Activated CD4-positive, alpha-beta T cell treated with anti-CD3 and anti-CD28 coated beads, Interleukin-2, amount 10 ng/mL, durations not matched to agents 24 days and 14 days (primary cell): ENCODE data around the gene DCAF11. TPM values are rescaled to one million over a fixed set of nuclear protein-coding genes. Genes with fewer than 3 reads are reported as not detected.
A peak's percentile ranks its signal among the peaks of the same experiment; 100 is the strongest.
"Not testable (repeated sequence)": the region's sequence is repeated elsewhere in the genome, so short reads cannot be mapped to it uniquely, and the experiment has no call there.

Source experiments
- DNase-seq: peaks from one replicate; pipeline ENCODE4 v3.0.0; 2022
- H3K27ac Mint-ChIP-seq: one replicate; pipeline ENCODE4 v1.8.0; 2022; ENCODE audit warnings: mild to moderate bottlenecking, mixed read lengths
- H3K27me3 Mint-ChIP-seq: one replicate; pipeline ENCODE4 v1.8.0; 2022; ENCODE audit warnings: mixed read lengths
- H3K36me3 Mint-ChIP-seq: one replicate; pipeline ENCODE4 v1.8.0; 2022; ENCODE audit warnings: low read depth, mild to moderate bottlenecking, mixed read lengths
- H3K4me1 Mint-ChIP-seq: one replicate; pipeline ENCODE4 v1.8.0; 2021; ENCODE audit warnings: mixed read lengths
- H3K4me3 Mint-ChIP-seq: one replicate; pipeline ENCODE4 v1.8.0; 2022; ENCODE audit warnings: mild to moderate bottlenecking, moderate library complexity, mixed read lengths
- H3K9me3 Mint-ChIP-seq: one replicate; pipeline ENCODE4 v1.8.0; 2021; ENCODE audit warnings: mixed read lengths
- intact Hi-C: fragments of 100-400 bp; cut with micrococcal nuclease; formaldehyde crosslinking; loops from one replicate; pipeline ENCODE4 v1.15.1; 2023
- total RNA-seq: library from RNA; stranded (reverse); gene quantifications from 2 replicates; pipeline ENCODE4 v1.2.3, GENCODE V29; 2022

DCAF11 gene
- total RNA-seq, 1 donor from 2014 or later: 55.8 TPM

- Mint-ChIP-seq H3K9me3 (no peaks in the 10 kb centered on the region), H3K27ac (peak overlapping the region; percentile 53), H3K27me3 (no peaks in the 10 kb centered on the region), H3K36me3 (peaks cover 40% of the 10 kb centered on the region), H3K4me1 (peaks cover 29% of the 10 kb centered on the region), H3K4me3 (peak overlapping the region; percentile 55)
- intact Hi-C loops: no loop called here
- no peak for DNase-seq
Observed at GRCh38 chr14:24096545-24097181, 17.9 kb upstream of the DCAF11 start.

- intact Hi-C loops: no loop called here
- peaks cover 51% of the 10 kb centered on the region for H3K36me3 Mint-ChIP-seq
- no peaks in the 10 kb centered on the region for H3K27me3 Mint-ChIP-seq
- H3K4me1 Mint-ChIP-seq: peaks cover 18% of the 10 kb centered on the region
- H3K27ac Mint-ChIP-seq: no peak overlapping the region
- DNase-seq: no peak
- no peaks in the 10 kb centered on the region for H3K9me3 Mint-ChIP-seq
- no peak overlapping the region for H3K4me3 Mint-ChIP-seq
Observed at GRCh38 chr14:24098229-24098926, 16.2 kb upstream of the DCAF11 start.

DNA sequence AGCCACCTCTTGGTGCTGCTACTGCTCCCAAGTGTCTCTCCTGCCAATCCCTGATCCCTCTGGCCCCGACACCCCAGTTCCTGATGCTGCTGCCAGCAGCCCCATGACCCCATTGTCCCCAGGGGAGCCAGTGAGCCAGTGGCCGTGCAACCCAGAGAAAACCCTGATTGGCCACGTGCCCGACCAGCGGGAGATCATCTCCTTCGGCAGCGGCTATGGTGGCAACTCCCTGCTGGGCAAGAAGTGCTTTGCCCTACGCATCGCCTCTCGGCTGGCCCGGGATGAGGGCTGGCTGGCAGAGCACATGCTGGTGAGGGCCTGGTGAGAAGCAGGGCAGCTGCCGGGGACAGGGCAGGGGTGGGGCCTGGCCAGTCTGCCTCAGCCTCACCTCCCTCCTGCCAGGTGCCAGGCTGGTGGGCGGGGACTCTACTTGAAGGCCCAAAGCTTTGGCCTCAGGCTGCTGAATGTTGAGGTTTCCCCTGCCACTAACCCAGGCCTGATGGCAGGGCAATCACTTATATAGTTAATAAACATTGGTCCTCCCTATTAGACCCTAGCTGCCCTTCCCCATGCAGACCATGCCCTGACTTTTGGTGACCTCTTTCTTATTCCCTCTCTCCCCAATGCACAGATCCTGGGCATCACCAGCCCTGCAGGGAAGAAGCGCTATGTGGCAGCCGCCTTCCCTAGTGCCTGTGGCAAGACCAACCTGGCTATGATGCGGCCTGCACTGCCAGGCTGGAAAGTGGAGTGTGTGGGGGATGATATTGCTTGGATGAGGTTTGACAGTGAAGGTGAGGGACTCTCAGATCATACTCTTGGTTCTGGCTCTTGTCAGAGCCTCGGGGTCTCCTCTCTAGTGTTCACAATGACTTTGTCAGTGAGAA is 15.4 kb upstream of the DCAF11 start:
- peaks cover 15% of the 10 kb centered on the region for H3K4me1 Mint-ChIP-seq
- no peaks in the 10 kb centered on the region for H3K27me3 Mint-ChIP-seq
- peaks cover 59% of the 10 kb centered on the region for H3K36me3 Mint-ChIP-seq
- H3K4me3 Mint-ChIP-seq: no peak overlapping the region
- no peak overlapping the region for H3K27ac Mint-ChIP-seq
- DNase-seq: no peak
- intact Hi-C loops: no loop called here
- no peaks in the 10 kb centered on the region for H3K9me3 Mint-ChIP-seq

DNA sequence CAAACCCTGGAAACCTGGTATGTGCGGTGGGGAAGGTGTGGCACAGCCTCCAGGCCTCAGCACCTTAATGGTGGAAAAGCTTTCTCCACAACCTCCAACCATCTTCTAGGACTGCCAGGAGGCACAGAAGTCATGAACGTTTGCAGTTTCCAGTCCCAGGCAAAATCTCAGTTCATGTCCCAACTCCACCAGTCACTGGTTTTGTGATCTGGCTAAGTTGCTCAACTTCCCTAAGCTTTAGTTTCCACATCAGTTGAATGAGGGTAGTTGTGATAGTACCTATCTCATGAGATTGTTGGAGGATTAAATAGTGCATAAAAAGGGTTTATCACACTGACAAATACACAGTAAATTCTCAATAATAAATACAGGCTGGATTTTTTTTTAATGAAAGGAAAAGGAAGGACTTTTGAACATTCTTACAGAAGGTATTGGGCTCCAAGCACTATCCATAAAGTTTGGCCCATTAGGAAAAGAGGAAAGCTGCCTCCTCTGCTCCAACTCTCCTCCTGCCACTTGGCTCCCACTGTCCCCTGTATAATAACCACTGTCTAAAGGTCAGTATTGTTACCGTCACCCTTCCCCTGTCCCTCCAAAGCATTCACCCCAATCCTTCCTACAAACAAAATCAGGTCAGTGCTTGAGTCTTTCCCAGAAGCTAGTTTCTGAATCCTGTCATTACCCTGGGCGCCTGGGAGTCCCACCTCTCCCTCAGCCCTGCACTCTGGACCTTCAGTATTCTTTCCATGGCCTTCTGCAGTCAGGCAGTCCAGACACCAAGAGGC is 14.2 kb upstream of the DCAF11 start:
- Mint-ChIP-seq H3K9me3 (no peaks in the 10 kb centered on the region), H3K27ac (no peak overlapping the region), H3K27me3 (no peaks in the 10 kb centered on the region), H3K36me3 (peaks cover 62% of the 10 kb centered on the region), H3K4me1 (peaks cover 13% of the 10 kb centered on the region), H3K4me3 (no peak overlapping the region)
- intact Hi-C loops: no loop called here
- no peak for DNase-seq

GRCh38 chr14:24100982-24101494 is 13.5 kb upstream of the DCAF11 start:
- peaks cover 60% of the 10 kb centered on the region for H3K36me3 Mint-ChIP-seq
- peaks cover 10% of the 10 kb centered on the region for H3K4me1 Mint-ChIP-seq
- H3K27ac Mint-ChIP-seq: no peak overlapping the region
- DNase-seq: no peak
- H3K9me3 Mint-ChIP-seq: no peaks in the 10 kb centered on the region
- no peaks in the 10 kb centered on the region for H3K27me3 Mint-ChIP-seq
- intact Hi-C loops: no loop called here
- H3K4me3 Mint-ChIP-seq: no peak overlapping the region

DNA sequence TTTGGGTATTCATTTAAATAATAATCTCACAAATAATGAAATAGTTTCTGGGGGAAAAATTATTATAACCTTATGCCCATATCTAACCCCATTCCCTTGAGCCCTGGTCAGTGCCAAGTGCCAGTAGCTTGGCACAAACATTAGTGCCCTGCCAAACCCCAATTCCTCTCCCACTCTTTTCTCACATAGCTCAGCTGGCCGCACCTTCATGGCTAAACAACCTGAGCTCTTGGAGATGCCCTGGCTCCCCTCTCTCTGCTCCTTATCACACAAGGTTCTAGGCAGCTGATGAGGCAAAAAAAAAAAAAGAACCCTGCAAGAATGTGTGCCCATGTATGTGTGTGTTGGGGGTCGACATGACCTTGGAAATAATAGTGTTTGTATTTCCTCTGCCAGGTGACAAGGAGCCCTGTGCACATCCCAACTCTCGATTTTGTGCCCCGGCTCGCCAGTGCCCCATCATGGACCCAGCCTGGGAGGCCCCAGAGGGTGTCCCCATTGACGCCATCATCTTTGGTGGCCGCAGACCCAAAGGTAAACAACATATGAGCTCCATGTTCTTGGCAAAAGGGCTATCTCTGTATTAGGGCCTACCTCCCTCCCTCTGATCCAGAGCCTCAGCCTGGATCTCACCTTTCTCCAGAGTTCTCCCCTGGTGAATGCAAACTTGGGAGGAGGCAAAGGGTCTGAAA is 12.1 kb upstream of the DCAF11 start:
- no peak overlapping the region for H3K4me3 Mint-ChIP-seq
- no peaks in the 10 kb centered on the region for H3K9me3 Mint-ChIP-seq
- peaks cover 53% of the 10 kb centered on the region for H3K36me3 Mint-ChIP-seq
- H3K27ac Mint-ChIP-seq: no peak overlapping the region
- peaks cover 8% of the 10 kb centered on the region for H3K4me1 Mint-ChIP-seq
- intact Hi-C loops: no loop called here
- DNase-seq: no peak
- H3K27me3 Mint-ChIP-seq: no peaks in the 10 kb centered on the region

GRCh38 chr14:24103451-24103850 is 11.1 kb upstream of the DCAF11 start:
- Mint-ChIP-seq H3K4me3 (no peak overlapping the region), H3K27me3 (no peaks in the 10 kb centered on the region), H3K27ac (peak overlapping the region; percentile 2), H3K36me3 (peaks cover 50% of the 10 kb centered on the region), H3K4me1 (peaks cover 13% of the 10 kb centered on the region), H3K9me3 (no peaks in the 10 kb centered on the region)
- intact Hi-C loops: no loop called here
- DNase-seq: no peak

GRCh38 chr14:24105609-24106239 is 8.9 kb upstream of the DCAF11 start:
- H3K27me3 Mint-ChIP-seq, DNase-seq, H3K4me3 Mint-ChIP-seq, intact Hi-C loops, H3K9me3 Mint-ChIP-seq: not testable (repeated sequence)
- H3K4me1 Mint-ChIP-seq: peaks cover 22% of the 10 kb centered on the region
- H3K36me3 Mint-ChIP-seq: peaks cover 36% of the 10 kb centered on the region
- H3K27ac Mint-ChIP-seq: peak overlapping the region; percentile 34

- no peak overlapping the region for H3K27ac Mint-ChIP-seq
- no peak for DNase-seq
- intact Hi-C loops: no loop called here
- H3K9me3 Mint-ChIP-seq: no peaks in the 10 kb centered on the region
- peaks cover 30% of the 10 kb centered on the region for H3K36me3 Mint-ChIP-seq
- H3K4me1 Mint-ChIP-seq: peaks cover 23% of the 10 kb centered on the region
- no peaks in the 10 kb centered on the region for H3K27me3 Mint-ChIP-seq
- no peak overlapping the region for H3K4me3 Mint-ChIP-seq
Observed at GRCh38 chr14:24106672-24107271, 7.8 kb upstream of the DCAF11 start.

DNA sequence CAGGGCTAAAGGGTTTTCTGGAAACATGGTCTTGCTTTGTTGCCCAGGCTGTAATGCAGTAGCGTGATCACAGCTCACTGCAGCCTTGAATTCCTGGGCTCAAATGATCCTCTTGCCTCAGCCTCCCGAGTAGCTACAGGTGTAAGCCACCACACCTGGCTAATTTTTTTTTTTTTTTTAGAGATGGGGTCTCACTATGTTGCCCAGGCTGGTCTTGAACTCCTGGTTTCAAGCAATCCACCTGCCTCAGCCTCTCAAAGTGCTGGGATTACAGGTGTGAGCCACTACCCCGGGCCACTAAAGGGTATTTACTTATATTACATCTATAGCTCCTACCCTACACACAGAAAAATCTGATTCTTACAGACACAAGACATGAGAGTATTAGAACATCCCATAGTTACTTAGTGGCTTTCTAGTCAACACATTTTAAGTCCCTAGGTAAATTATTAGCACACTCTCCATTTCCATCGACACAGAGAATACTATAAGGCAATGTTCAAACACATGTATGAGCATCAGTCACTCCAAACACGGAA is 6.2 kb upstream of the DCAF11 start:
- Mint-ChIP-seq H3K27me3 (no peaks in the 10 kb centered on the region), H3K36me3 (peaks cover 20% of the 10 kb centered on the region), H3K9me3 (no peaks in the 10 kb centered on the region), H3K4me1 (peaks cover 25% of the 10 kb centered on the region), H3K4me3 (peak overlapping the region; percentile 61), H3K27ac (peak overlapping the region; percentile 96)
- no peak for DNase-seq
- intact Hi-C loops: loop anchor here (1.0 kb wide), 1 partner anchor 50 kb away; no protein-coding TSS in a partner anchor

GRCh38 chr14:24110060-24110459 is 4.5 kb upstream of the DCAF11 start:
- Mint-ChIP-seq H3K27ac (no peak overlapping the region), H3K27me3 (peaks cover 2% of the 10 kb centered on the region), H3K4me3 (no peak overlapping the region), H3K36me3 (peaks cover 8% of the 10 kb centered on the region), H3K4me1 (peaks cover 27% of the 10 kb centered on the region), H3K9me3 (no peaks in the 10 kb centered on the region)
- intact Hi-C loops: loop anchor here (5.0 to 10.0 kb wide), 2 partner anchors 325 to 553 kb away; partner anchors contain the start of gene THTPA
- DNase-seq: no peak

GRCh38 chr14:24110523-24110922 is 4.1 kb upstream of the DCAF11 start:
- Mint-ChIP-seq H3K27me3 (peaks cover 2% of the 10 kb centered on the region), H3K27ac (no peak overlapping the region), H3K4me1 (peaks cover 31% of the 10 kb centered on the region), H3K4me3 (no peak overlapping the region), H3K9me3 (no peaks in the 10 kb centered on the region), H3K36me3 (peaks cover 9% of the 10 kb centered on the region)
- DNase-seq: no peak
- intact Hi-C loops: loop anchor here (5.0 to 10.0 kb wide), 2 partner anchors 324 to 553 kb away; partner anchors contain the start of gene THTPA
